ENCODE data around the gene PPP1R15A.
"Not testable (repeated sequence)": the region's sequence is repeated elsewhere in the genome, so short reads cannot be mapped to it uniquely, and the experiment has no call there.

The PPP1R15A gene

GRCh38 chr19:48861313-48861712 lies 10.9 kb upstream of the PPP1R15A start:
- no peaks in the 10 kb centered on the region for H3K36me3 ChIP-seq (ENCODE audit: insufficient read depth, low read depth, low read length)
- H3K9ac ChIP-seq (ENCODE audit: low read depth, low read length): no peak overlapping the region
- no peaks in the 10 kb centered on the region for H3K4me1 ChIP-seq (ENCODE audit: insufficient read depth, low read length)
- no peak overlapping the region for H3K4me3 ChIP-seq (ENCODE audit: low read length)
- no peak overlapping the region for H3K27ac ChIP-seq (ENCODE audit: low read length)
- H3K9me3 ChIP-seq (ENCODE audit: insufficient read depth, low read depth, low read length): no peaks in the 10 kb centered on the region
- no peaks in the 10 kb centered on the region for H3K27me3 ChIP-seq (ENCODE audit: insufficient read depth, low read length)

GRCh38 chr19:48862827-48863226 lies 9.4 kb upstream of the PPP1R15A start:
- H3K9me3 ChIP-seq (ENCODE audit: insufficient read depth, low read depth, low read length): no peaks in the 10 kb centered on the region
- no peak overlapping the region for H3K4me3 ChIP-seq (ENCODE audit: low read length)
- H3K36me3 ChIP-seq (ENCODE audit: insufficient read depth, low read depth, low read length): no peaks in the 10 kb centered on the region
- no peak overlapping the region for H3K9ac ChIP-seq (ENCODE audit: low read depth, low read length)
- H3K27ac ChIP-seq (ENCODE audit: low read length): no peak overlapping the region
- H3K27me3 ChIP-seq (ENCODE audit: insufficient read depth, low read length): no peaks in the 10 kb centered on the region
- peaks cover 2% of the 10 kb centered on the region; the same call in 1 of the 2 replicates for H3K4me1 ChIP-seq (ENCODE audit: insufficient read depth, low read length)

GRCh38 chr19:48866692-48867091 lies 5.5 kb upstream of the PPP1R15A start:
- Histone ChIP-seq H3K4me3 (ENCODE audit: low read length) (no peak overlapping the region), H3K27me3 (ENCODE audit: insufficient read depth, low read length) (no peaks in the 10 kb centered on the region), H3K27ac (ENCODE audit: low read length) (no peak overlapping the region), H3K4me1 (ENCODE audit: insufficient read depth, low read length) (peaks cover 12% of the 10 kb centered on the region), H3K36me3 (ENCODE audit: insufficient read depth, low read depth, low read length) (no peaks in the 10 kb centered on the region), H3K9ac (ENCODE audit: low read depth, low read length) (no peak overlapping the region), H3K9me3 (ENCODE audit: insufficient read depth, low read depth, low read length) (no peaks in the 10 kb centered on the region)

GRCh38 chr19:48867123-48867745 lies 5.0 kb upstream of the PPP1R15A start:
- Histone ChIP-seq H3K27ac (ENCODE audit: low read length) (no peak overlapping the region), H3K36me3 (ENCODE audit: insufficient read depth, low read depth, low read length) (no peaks in the 10 kb centered on the region), H3K27me3 (ENCODE audit: insufficient read depth, low read length) (no peaks in the 10 kb centered on the region), H3K4me3 (ENCODE audit: low read length) (no peak overlapping the region; the same call in 1 of the 2 replicates), H3K9me3 (ENCODE audit: insufficient read depth, low read depth, low read length) (no peaks in the 10 kb centered on the region), H3K9ac (ENCODE audit: low read depth, low read length) (no peak overlapping the region), H3K4me1 (ENCODE audit: insufficient read depth, low read length) (peaks cover 12% of the 10 kb centered on the region)

- H3K9me3 ChIP-seq (ENCODE audit: insufficient read depth, low read depth, low read length): no peaks in the 10 kb centered on the region
- no peak overlapping the region for H3K27ac ChIP-seq (ENCODE audit: low read length)
- peak overlapping the region; percentile 63; the same call in 1 of the 2 replicates for H3K4me3 ChIP-seq (ENCODE audit: low read length)
- no peaks in the 10 kb centered on the region for H3K27me3 ChIP-seq (ENCODE audit: insufficient read depth, low read length)
- no peaks in the 10 kb centered on the region for H3K36me3 ChIP-seq (ENCODE audit: insufficient read depth, low read depth, low read length)
- H3K4me1 ChIP-seq (ENCODE audit: insufficient read depth, low read length): peaks cover 12% of the 10 kb centered on the region
- peak overlapping the region; percentile 83; the same call in 1 of the 2 replicates for H3K9ac ChIP-seq (ENCODE audit: low read depth, low read length)
Measured at GRCh38 chr19:48867746-48868113, 4.5 kb upstream of the PPP1R15A start.

GRCh38 chr19:48868114-48868886 lies 3.9 kb upstream of the PPP1R15A start, which contains the start of gene PLEKHA4:
Gene PLEKHA4, minus strand, starts transcription at chr19:48868617. Its CDS starts 997 bp downstream, at chr19:48867620.
- Histone ChIP-seq H3K4me3 (ENCODE audit: low read length) (peak within 1 kb of the TSS; percentile 63), H3K36me3 (ENCODE audit: insufficient read depth, low read depth, low read length) (peaks cover 1% of the 10 kb centered on the region; the same call in 1 of the 2 replicates), H3K27ac (ENCODE audit: low read length) (peak within 1 kb of the TSS; percentile 33), H3K4me1 (ENCODE audit: insufficient read depth, low read length) (peaks cover 14% of the 10 kb centered on the region), H3K9me3 (ENCODE audit: insufficient read depth, low read depth, low read length) (no peaks in the 10 kb centered on the region), H3K9ac (ENCODE audit: low read depth, low read length) (peak within 1 kb of the TSS; percentile 83), H3K27me3 (ENCODE audit: insufficient read depth, low read length) (no peaks in the 10 kb centered on the region)

GRCh38 chr19:48870048-48870447 lies 2.2 kb upstream of the PPP1R15A start:
- Histone ChIP-seq H3K4me3 (ENCODE audit: low read length) (no peak overlapping the region), H3K27me3 (ENCODE audit: insufficient read depth, low read length) (no peaks in the 10 kb centered on the region), H3K36me3 (ENCODE audit: insufficient read depth, low read depth, low read length) (peaks cover 19% of the 10 kb centered on the region), H3K4me1 (ENCODE audit: insufficient read depth, low read length) (peaks cover 18% of the 10 kb centered on the region), H3K9me3 (ENCODE audit: insufficient read depth, low read depth, low read length) (no peaks in the 10 kb centered on the region), H3K9ac (ENCODE audit: low read depth, low read length) (no peak overlapping the region), H3K27ac (ENCODE audit: low read length) (no peak overlapping the region)

GRCh38 chr19:48871471-48872181 lies 595 bp upstream of the PPP1R15A start:
- Histone ChIP-seq H3K4me3 (ENCODE audit: low read length) (peak overlapping the region; percentile 94; the same call in 1 of the 2 replicates), H3K36me3 (ENCODE audit: insufficient read depth, low read depth, low read length) (peaks cover 34% of the 10 kb centered on the region), H3K4me1 (ENCODE audit: insufficient read depth, low read length) (peaks cover 18% of the 10 kb centered on the region)
- H3K9me3 ChIP-seq (ENCODE audit: insufficient read depth, low read depth, low read length); H3K27ac ChIP-seq (ENCODE audit: low read length); H3K27me3 ChIP-seq (ENCODE audit: insufficient read depth, low read length); H3K9ac ChIP-seq (ENCODE audit: low read depth, low read length): not testable (repeated sequence)

- H3K36me3 ChIP-seq (ENCODE audit: insufficient read depth, low read depth, low read length): peaks cover 35% of the 10 kb centered on the region
- H3K4me1 ChIP-seq (ENCODE audit: insufficient read depth, low read length): peaks cover 14% of the 10 kb centered on the region
- peak overlapping the region; percentile 92 for H3K9ac ChIP-seq (ENCODE audit: low read depth, low read length)
- H3K4me3 ChIP-seq (ENCODE audit: low read length): peak overlapping the region; percentile 94
- H3K27ac ChIP-seq (ENCODE audit: low read length): peak overlapping the region; percentile 88
- no peaks in the 10 kb centered on the region for H3K27me3 ChIP-seq (ENCODE audit: insufficient read depth, low read length)
- no peaks in the 10 kb centered on the region for H3K9me3 ChIP-seq (ENCODE audit: insufficient read depth, low read depth, low read length)
Measured at GRCh38 chr19:48872884-48873475, 759 bp downstream of the PPP1R15A start.

- Histone ChIP-seq H3K4me1 (ENCODE audit: insufficient read depth, low read length) (peaks cover 8% of the 10 kb centered on the region), H3K9me3 (ENCODE audit: insufficient read depth, low read depth, low read length) (no peaks in the 10 kb centered on the region), H3K27ac (ENCODE audit: low read length) (no peak overlapping the region), H3K9ac (ENCODE audit: low read depth, low read length) (peak overlapping the region; percentile 92; the same call in 1 of the 2 replicates), H3K4me3 (ENCODE audit: low read length) (peak overlapping the region; percentile 94), H3K36me3 (ENCODE audit: insufficient read depth, low read depth, low read length) (peaks cover 35% of the 10 kb centered on the region), H3K27me3 (ENCODE audit: insufficient read depth, low read length) (no peaks in the 10 kb centered on the region)
Measured at GRCh38 chr19:48873476-48874302, 1.5 kb downstream of the PPP1R15A start.

Data from iPS-20b (cell line).